Prostate gland (tissue), 2 donors: ENCODE results near the gene HMMR.

Source experiments
- POLR2A ChIP-seq: fragments of 450-650 bp; IDR thresholded peaks from one replicate; pipeline ENCODE4 v1.6.1; 2016; ENCODE audit warnings: antibody characterized with exemption, mild to moderate bottlenecking
- POLR2AphosphoS5 ChIP-seq: sonication (generic); formaldehyde crosslinking; IDR thresholded peaks from one replicate; pipeline ENCODE4 v1.6.1; 2017; ENCODE audit warnings: antibody characterized with exemption
- TF ChIP-seq, protein P1 (sequence below), 4 experiments: fragments of 200-600 bp in 2 of 4; fragments of 450-650 bp in 2 of 4; sonication (generic) in 2 of 4; IDR thresholded peaks; 1 replicate in 3 of 4; 2 replicates in 1 of 4; pipeline ENCODE4 v1.5.1; 2016 to 2019; ENCODE audit warnings: antibody characterized with exemption in 4 of 4, mild to moderate bottlenecking in 2 of 4, moderate library complexity in 2 of 4

GRCh38 chr5:163502521-163502920 is 42.1 kb downstream of the HMMR start:
- TF ChIP-seq, protein P1, sequence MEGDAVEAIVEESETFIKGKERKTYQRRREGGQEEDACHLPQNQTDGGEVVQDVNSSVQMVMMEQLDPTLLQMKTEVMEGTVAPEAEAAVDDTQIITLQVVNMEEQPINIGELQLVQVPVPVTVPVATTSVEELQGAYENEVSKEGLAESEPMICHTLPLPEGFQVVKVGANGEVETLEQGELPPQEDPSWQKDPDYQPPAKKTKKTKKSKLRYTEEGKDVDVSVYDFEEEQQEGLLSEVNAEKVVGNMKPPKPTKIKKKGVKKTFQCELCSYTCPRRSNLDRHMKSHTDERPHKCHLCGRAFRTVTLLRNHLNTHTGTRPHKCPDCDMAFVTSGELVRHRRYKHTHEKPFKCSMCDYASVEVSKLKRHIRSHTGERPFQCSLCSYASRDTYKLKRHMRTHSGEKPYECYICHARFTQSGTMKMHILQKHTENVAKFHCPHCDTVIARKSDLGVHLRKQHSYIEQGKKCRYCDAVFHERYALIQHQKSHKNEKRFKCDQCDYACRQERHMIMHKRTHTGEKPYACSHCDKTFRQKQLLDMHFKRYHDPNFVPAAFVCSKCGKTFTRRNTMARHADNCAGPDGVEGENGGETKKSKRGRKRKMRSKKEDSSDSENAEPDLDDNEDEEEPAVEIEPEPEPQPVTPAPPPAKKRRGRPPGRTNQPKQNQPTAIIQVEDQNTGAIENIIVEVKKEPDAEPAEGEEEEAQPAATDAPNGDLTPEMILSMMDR (IDR thresholded peaks at IDR 0.05), result no peak
- TF ChIP-seq POLR2AphosphoS5 (no peak), POLR2A (no peak)
